Measurements from ENCODE around the gene NPNT. TPM values are rescaled to one million over a fixed set of nuclear protein-coding genes. Genes with fewer than 3 reads are reported as not detected.

Gene NPNT
- total and polyA plus RNA-seq, 9 donors, result 4.3 to 49.9 (median 16.0) TPM

GRCh38 chr4:105896984-105897775 lies 1.9 kb downstream of the NPNT start:
- Histone ChIP-seq H3K9me3 (no peaks in the 10 kb centered on the region), H3K4me3 (no peak overlapping the region), H3K36me3 (no peaks in the 10 kb centered on the region), H3K27me3 (no peaks in the 10 kb centered on the region), H3K27ac (no peak overlapping the region), H3K4me1 (ENCODE audit: insufficient read depth) (peaks cover 6% of the 10 kb centered on the region)
- no peak for DNase-seq
- intact Hi-C loops (cut with DNase I), result no loop called here
- TF ChIP-seq POLR2A (IDR thresholded peaks at IDR 0.05) (no peak), EP300 (IDR thresholded peaks at IDR 0.05) (no peak)
- TF ChIP-seq, protein P1, sequence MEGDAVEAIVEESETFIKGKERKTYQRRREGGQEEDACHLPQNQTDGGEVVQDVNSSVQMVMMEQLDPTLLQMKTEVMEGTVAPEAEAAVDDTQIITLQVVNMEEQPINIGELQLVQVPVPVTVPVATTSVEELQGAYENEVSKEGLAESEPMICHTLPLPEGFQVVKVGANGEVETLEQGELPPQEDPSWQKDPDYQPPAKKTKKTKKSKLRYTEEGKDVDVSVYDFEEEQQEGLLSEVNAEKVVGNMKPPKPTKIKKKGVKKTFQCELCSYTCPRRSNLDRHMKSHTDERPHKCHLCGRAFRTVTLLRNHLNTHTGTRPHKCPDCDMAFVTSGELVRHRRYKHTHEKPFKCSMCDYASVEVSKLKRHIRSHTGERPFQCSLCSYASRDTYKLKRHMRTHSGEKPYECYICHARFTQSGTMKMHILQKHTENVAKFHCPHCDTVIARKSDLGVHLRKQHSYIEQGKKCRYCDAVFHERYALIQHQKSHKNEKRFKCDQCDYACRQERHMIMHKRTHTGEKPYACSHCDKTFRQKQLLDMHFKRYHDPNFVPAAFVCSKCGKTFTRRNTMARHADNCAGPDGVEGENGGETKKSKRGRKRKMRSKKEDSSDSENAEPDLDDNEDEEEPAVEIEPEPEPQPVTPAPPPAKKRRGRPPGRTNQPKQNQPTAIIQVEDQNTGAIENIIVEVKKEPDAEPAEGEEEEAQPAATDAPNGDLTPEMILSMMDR (IDR thresholded peaks at IDR 0.05), result no peak
- 30 to 35% (median 31%) methylated on average over 3 of the region's 3 CpGs for WGBS, 3 donors

DNA sequence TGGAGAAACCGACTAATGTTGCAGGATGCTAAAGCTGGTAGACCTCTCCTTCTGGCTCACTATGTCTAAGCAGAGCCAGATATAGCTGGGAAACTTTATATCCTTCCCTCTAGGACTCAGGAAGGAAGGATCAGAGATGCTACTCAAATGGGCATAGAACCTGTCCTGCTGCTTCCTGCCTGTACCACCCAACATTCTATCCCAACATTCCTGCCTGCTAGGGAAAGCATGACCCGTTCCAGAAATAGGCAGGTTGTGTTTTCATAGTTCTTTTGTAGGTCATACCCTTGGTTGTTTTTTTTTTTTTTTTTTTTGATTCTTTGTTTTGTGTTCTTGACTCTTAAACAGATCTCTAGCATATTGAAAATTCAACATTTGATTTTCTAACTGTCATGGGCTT lies 5.3 kb downstream of the NPNT start:
- TF ChIP-seq EP300 (IDR thresholded peaks at IDR 0.05), result no peak
- TF ChIP-seq, protein P1 (IDR thresholded peaks at IDR 0.05), result no peak
- no peak for TF ChIP-seq POLR2A (IDR thresholded peaks at IDR 0.05)
- intact Hi-C loops (cut with DNase I), result no loop called here
- no peaks in the 10 kb centered on the region for H3K36me3 ChIP-seq
- H3K9me3 ChIP-seq, result no peaks in the 10 kb centered on the region
- no peaks in the 10 kb centered on the region for H3K27me3 ChIP-seq
- 48 to 55% (median 49%) methylated on average over 2 of the region's 2 CpGs for WGBS, 3 donors
- H3K4me3 ChIP-seq, result no peak overlapping the region
- H3K27ac ChIP-seq, result no peak overlapping the region
- no peak for DNase-seq
- peaks cover 6% of the 10 kb centered on the region for H3K4me1 ChIP-seq (ENCODE audit: insufficient read depth)

GRCh38 chr4:105902550-105903262 lies 7.4 kb downstream of the NPNT start:
- H3K4me1 ChIP-seq (ENCODE audit: insufficient read depth), result no peaks in the 10 kb centered on the region
- DNase-seq, result no peak
- H3K4me3 ChIP-seq, result no peak overlapping the region
- no peak overlapping the region for H3K27ac ChIP-seq
- intact Hi-C loops (cut with DNase I), result no loop called here
- WGBS, 3 donors, result 85 to 91% (median 86%) methylated on average over 2 of the region's 2 CpGs
- no peaks in the 10 kb centered on the region for H3K9me3 ChIP-seq
- no peaks in the 10 kb centered on the region for H3K27me3 ChIP-seq
- TF ChIP-seq, protein P1 (IDR thresholded peaks at IDR 0.05), result no peak
- TF ChIP-seq POLR2A (IDR thresholded peaks at IDR 0.05), result no peak
- TF ChIP-seq EP300 (IDR thresholded peaks at IDR 0.05), result no peak
- H3K36me3 ChIP-seq, result no peaks in the 10 kb centered on the region

- no peaks in the 10 kb centered on the region for H3K4me1 ChIP-seq (ENCODE audit: insufficient read depth)
- H3K4me3 ChIP-seq, result no peak overlapping the region
- no peaks in the 10 kb centered on the region for H3K27me3 ChIP-seq
- WGBS, 3 donors, result 54 to 68% (median 63%) methylated on average over 2 of the region's 2 CpGs
- H3K9me3 ChIP-seq, result no peaks in the 10 kb centered on the region
- intact Hi-C loops (cut with DNase I), result no loop called here
- H3K36me3 ChIP-seq, result no peaks in the 10 kb centered on the region
- TF ChIP-seq POLR2A (IDR thresholded peaks at IDR 0.05), result no peak
- TF ChIP-seq, protein P1 (IDR thresholded peaks at IDR 0.05), result no peak
- no peak for TF ChIP-seq EP300 (IDR thresholded peaks at IDR 0.05)
- no peak overlapping the region for H3K27ac ChIP-seq
- no peak for DNase-seq
Measured at GRCh38 chr4:105909787-105910281, 14.6 kb downstream of the NPNT start.
